GM18507 (cell line): ENCODE measurements around the gene SDK1.

Source experiments
- DNase-seq: peaks from one replicate; pipeline ENCODE4 v3.0.0; 2011; ENCODE audit warnings: low read depth; ENCODE audit not compliant: insufficient read length; ENCODE audit errors: extremely low spot score
- FAIRE-seq: peaks from 2 replicates; lab custom pipeline; 2011; peaks lifted over from hg19 to GRCh38; lab: Jason Lieb, UNC

SDK1 gene

GRCh38 chr7:4107839-4108238 lies 806.8 kb downstream of the SDK1 start:
- DNase-seq (no peak), FAIRE-seq (no peak)

- FAIRE-seq (no peak), DNase-seq (no peak)
Measured at GRCh38 chr7:4108951-4109350, 807.9 kb downstream of the SDK1 start.

GRCh38 chr7:4109481-4110110 lies 808.5 kb downstream of the SDK1 start:
- DNase-seq (no peak), FAIRE-seq (no peak)

GRCh38 chr7:4110438-4110837 lies 809.4 kb downstream of the SDK1 start:
- no peak for FAIRE-seq
- no peak for DNase-seq

GRCh38 chr7:4111166-4111565 lies 810.1 kb downstream of the SDK1 start:
- DNase-seq (no peak), FAIRE-seq (no peak)

- DNase-seq: no peak
- FAIRE-seq: no peak
Measured at GRCh38 chr7:4113271-4113670, 812.2 kb downstream of the SDK1 start.

- FAIRE-seq (no peak), DNase-seq (no peak)
Measured at GRCh38 chr7:4113976-4114375, 812.9 kb downstream of the SDK1 start.

- no peak for FAIRE-seq
Measured at GRCh38 chr7:4115442-4115841, 814.4 kb downstream of the SDK1 start.

GRCh38 chr7:4115941-4116610 lies 815.0 kb downstream of the SDK1 start:
- DNase-seq (no peak), FAIRE-seq (no peak)

More at GRCh38 chr7:4115442-4115841, 814.4 kb downstream of the SDK1 start:
- no peak for DNase-seq

GRCh38 chr7:4119848-4120247 lies 818.8 kb downstream of the SDK1 start:
- FAIRE-seq (no peak), DNase-seq (no peak)

GRCh38 chr7:4123346-4123745 lies 822.3 kb downstream of the SDK1 start:
- DNase-seq (no peak), FAIRE-seq (no peak)

- DNase-seq: no peak
- FAIRE-seq: no peak
Measured at GRCh38 chr7:4123823-4124222, 822.8 kb downstream of the SDK1 start.

- FAIRE-seq (no peak), DNase-seq (no peak)
Measured at GRCh38 chr7:4124556-4125477, 823.8 kb downstream of the SDK1 start.

- DNase-seq (no peak), FAIRE-seq (no peak)
Measured at GRCh38 chr7:4127909-4128560, 827.0 kb downstream of the SDK1 start.

- DNase-seq (no peak), FAIRE-seq (no peak)
Measured at GRCh38 chr7:4129481-4130122, 828.5 kb downstream of the SDK1 start.

GRCh38 chr7:4131063-4131462 lies 830.0 kb downstream of the SDK1 start:
- no peak for FAIRE-seq

GRCh38 chr7:4132221-4132620 lies 831.2 kb downstream of the SDK1 start:
- FAIRE-seq: no peak
- no peak for DNase-seq

More at GRCh38 chr7:4131063-4131462, 830.0 kb downstream of the SDK1 start:
- DNase-seq: no peak

GRCh38 chr7:4133491-4134044 lies 832.5 kb downstream of the SDK1 start:
- no peak for FAIRE-seq
- DNase-seq: no peak

GRCh38 chr7:4134204-4134603 lies 833.2 kb downstream of the SDK1 start:
- DNase-seq: no peak
- FAIRE-seq: no peak
